H7 (cell line): ENCODE data around the gene DPH3. TPM values are rescaled to one million over a fixed set of nuclear protein-coding genes. Genes with fewer than 3 reads are reported as not detected.
A peak's percentile ranks its signal among the peaks of the same experiment; 100 is the strongest.

Source experiments
- DNase-seq: peaks from one replicate; pipeline ENCODE4 v3.0.0; 2012
- H3K27me3 ChIP-seq: 2 replicates; pipeline ENCODE4 v1.6.0; 2011; ENCODE audit warnings: mild to moderate bottlenecking, low read length; ENCODE audit not compliant: control insufficient read depth, insufficient read depth
- H3K36me3 ChIP-seq: replicated peaks from 2 replicates; pipeline ENCODE4 v1.5.1; 2011; ENCODE audit warnings: low read length; ENCODE audit not compliant: control insufficient read depth, insufficient read depth
- H3K4me3 ChIP-seq: 2 replicates; pipeline ENCODE4 v1.5.1; 2011; ENCODE audit warnings: low read depth, mild to moderate bottlenecking, control low read depth, low read length, moderate library complexity; ENCODE audit not compliant: insufficient read depth
- total RNA-seq: library from RNA; depleted of rRNA; stranded (reverse); fragments of >200 nt; shearing (Covaris generic); gene quantifications from 2 replicates; pipeline ENCODE4 v1.2.3, GENCODE V29; 2014

DPH3 gene
- total RNA-seq, 1 experiment from 2014 or later, result 15.0 TPM

- no peak for DNase-seq
- H3K36me3 ChIP-seq, result peaks cover 9% of the 10 kb centered on the region
- H3K4me3 ChIP-seq, result no peak overlapping the region
- H3K27me3 ChIP-seq, result no peaks in the 10 kb centered on the region
Observed at GRCh38 chr3:16279010-16279801, 14.5 kb upstream of the DPH3 start.

DNA sequence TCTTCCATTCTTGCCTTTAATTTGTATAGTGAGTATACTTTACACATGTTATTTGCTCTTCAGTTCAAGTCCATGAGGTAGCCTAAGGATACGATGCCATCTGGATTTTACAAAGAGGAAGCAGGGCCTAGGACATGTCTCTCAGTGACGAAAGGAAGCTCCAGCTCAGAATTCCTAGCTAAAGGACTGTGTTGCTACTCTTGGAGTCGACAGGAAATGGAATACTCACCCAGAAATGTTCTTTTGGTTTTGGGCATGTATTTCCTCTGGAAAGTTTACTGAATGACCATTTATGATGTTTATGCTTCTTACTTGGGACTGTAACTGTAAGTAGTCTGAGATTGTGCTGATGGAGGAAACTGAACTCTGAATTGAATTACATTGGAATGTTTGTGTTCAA, 12.7 kb upstream of the DPH3 start:
- Histone ChIP-seq H3K4me3 (no peak overlapping the region), H3K27me3 (no peaks in the 10 kb centered on the region), H3K36me3 (peaks cover 8% of the 10 kb centered on the region)
- no peak for DNase-seq

GRCh38 chr3:16273867-16274266, 9.1 kb upstream of the DPH3 start:
- no peaks in the 10 kb centered on the region for H3K27me3 ChIP-seq
- peaks cover 7% of the 10 kb centered on the region for H3K36me3 ChIP-seq
- no peak for DNase-seq

DNA sequence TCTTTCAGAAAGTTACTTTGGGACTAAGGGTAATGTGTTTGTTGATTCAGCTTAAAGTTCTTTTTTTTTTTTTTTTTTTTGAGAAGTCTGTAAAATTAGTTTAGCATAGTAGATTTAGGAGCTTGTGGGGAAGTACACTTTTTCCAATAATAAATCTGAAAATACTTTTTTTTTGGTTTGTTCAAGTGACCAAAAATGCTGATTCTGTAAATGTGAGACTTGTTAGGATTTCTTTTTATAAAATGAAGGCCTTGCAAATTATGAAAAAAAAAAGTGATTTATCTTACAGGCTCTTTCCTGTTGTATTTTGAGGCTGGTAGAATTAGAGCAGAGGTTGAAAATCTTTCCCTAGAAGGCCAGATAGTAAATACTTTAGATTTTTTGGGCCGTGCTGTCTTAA, 7.8 kb upstream of the DPH3 start:
- Histone ChIP-seq H3K4me3 (no peak overlapping the region), H3K36me3 (peaks cover 5% of the 10 kb centered on the region), H3K27me3 (no peaks in the 10 kb centered on the region)
- DNase-seq, result no peak

More at GRCh38 chr3:16273867-16274266, 9.1 kb upstream of the DPH3 start:
- H3K4me3 ChIP-seq, result no peak overlapping the region

DNA sequence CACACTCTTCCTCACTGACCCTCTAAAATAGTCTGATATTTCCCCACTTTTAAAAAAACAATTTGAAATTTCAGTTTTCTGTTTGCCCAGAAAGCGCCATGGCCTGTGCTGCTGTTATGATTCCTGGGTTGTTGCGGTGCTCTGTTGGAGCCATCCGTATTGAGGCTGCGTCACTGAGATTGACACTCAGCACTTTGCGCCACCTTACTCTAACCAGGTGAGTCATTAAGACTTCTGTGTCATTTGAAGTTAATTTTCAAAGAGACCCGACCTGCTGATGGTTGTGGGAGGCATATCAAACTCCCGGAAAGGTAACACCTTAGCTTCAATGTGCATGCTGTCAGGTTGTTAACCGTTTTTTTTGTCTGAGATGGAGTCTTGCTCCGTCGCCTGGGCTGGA, 6.1 kb upstream of the DPH3 start:
- H3K27me3 ChIP-seq, result no peaks in the 10 kb centered on the region
- peaks cover 2% of the 10 kb centered on the region for H3K36me3 ChIP-seq
- no peak overlapping the region for H3K4me3 ChIP-seq
- DNase-seq, result no peak

DNA sequence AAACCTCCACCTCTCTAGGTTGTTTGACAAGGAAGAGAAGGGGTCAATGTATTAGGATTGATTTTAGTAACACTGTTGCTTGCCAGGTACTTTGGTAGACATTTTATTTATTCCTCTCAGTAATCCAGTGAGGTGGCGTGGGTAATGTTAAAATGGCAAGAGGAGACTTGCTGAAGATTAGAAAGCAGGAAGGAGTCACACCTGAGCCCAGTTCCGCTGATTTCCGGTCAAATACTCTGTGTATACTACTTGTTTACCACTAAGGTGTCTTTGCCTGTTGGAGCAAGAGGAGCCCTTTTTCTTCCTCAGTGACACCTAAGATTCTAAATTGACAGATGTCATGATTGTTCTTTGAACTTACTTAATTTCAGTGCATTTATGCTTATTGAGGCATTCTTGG, 2.0 kb upstream of the DPH3 start:
- no peak for DNase-seq
- Histone ChIP-seq H3K4me3 (no peak overlapping the region), H3K36me3 (no peaks in the 10 kb centered on the region; the same call in 1 of the 2 replicates), H3K27me3 (no peaks in the 10 kb centered on the region)

- Histone ChIP-seq H3K27me3 (no peaks in the 10 kb centered on the region), H3K4me3 (peak overlapping the region; percentile 86), H3K36me3 (no peaks in the 10 kb centered on the region)
- no peak for DNase-seq
Observed at GRCh38 chr3:16265455-16265786, 678 bp upstream of the DPH3 start.

DNA sequence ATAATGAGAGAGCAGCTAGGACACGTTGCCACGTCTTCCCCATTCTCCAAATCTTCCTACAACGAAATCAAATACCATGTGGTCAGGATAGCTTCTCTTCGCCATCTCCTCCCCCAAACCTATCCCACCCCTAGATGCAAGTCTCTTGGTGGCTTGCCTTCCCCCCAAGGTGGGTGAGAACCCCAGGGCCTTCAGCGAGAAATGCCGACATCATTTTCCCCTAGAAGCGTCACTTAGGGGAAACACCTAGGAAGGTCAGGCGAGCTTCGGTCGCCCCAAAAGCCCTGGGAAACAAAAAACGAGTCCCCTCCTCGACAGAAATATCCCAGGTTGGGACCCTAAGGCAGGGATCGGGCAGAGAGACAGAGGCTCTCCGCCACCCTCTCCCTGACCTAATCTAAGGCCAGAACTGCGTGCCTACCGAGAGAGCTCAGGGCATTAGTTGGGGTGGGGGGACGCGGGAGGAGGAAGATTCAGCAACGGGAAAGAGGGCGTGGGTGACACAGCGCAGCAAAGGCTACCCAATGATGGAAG, 502 bp downstream of the DPH3 start:
- Histone ChIP-seq H3K27me3 (no peaks in the 10 kb centered on the region), H3K4me3 (peak overlapping the region; percentile 73), H3K36me3 (peaks cover 4% of the 10 kb centered on the region)
- DNase-seq, result no peak

DNA sequence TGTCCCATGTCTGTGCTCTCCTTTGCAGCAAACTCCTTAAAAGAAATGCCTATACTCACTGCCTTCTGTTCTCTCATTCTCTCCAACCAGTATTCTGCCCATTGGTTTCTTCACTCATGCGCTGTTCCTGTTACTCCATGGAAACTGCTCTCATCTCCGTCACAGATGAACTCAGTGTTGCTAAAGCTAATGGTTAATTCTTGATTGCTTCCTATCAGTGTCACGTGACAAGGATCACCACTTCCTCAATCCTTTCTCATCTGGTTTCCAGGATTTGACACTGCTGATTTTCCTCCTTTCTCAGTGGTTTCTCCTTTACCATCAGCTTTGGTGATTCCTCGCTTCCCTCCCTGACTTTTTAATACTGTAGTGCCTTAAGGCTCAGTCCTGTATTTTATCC, 2.6 kb downstream of the DPH3 start:
- Histone ChIP-seq H3K4me3 (no peak overlapping the region), H3K36me3 (peaks cover 4% of the 10 kb centered on the region), H3K27me3 (no peaks in the 10 kb centered on the region)
- DNase-seq, result no peak

DNA sequence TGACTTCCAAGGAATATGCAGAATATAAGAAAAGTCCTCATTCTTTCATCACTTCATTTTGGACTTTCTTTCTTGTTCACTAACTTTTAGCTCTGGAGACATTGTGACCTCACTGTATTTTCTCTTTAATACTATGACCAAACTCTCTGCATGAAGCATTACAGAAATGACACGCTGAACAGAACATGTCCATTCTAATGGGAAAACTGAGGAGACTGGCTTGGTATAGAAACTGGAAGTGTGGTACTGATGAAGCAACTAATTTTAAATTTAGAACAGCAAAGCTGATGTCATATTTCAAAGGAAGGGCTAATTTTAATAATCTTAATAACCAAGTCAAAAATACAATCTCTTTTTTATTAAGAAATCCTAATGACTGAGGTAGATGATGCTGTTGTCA, 4.7 kb downstream of the DPH3 start:
- Histone ChIP-seq H3K4me3 (no peak overlapping the region), H3K36me3 (peaks cover 4% of the 10 kb centered on the region), H3K27me3 (no peaks in the 10 kb centered on the region)
- no peak for DNase-seq

DNA sequence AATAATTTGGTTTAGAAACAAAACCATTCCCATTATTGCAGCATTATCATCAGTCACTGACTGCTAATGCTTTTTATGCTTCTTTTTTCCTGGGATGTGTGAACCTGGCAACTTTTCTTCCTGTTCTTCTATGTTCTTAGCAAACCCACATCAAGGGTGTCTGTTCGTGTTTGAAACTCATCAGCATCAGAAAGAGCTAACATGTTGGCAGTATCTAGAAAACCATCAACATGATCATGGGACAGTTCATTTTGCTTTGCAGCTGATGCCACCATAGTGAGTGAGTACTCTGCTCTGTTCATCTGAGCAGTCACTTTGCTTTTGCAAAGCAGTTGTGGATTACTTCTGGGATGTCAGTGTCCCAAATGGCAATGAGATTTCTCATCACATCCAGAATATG, 5.9 kb downstream of the DPH3 start:
- no peak for DNase-seq
- Histone ChIP-seq H3K27me3 (no peaks in the 10 kb centered on the region), H3K4me3 (no peak overlapping the region), H3K36me3 (peaks cover 4% of the 10 kb centered on the region)

DNA sequence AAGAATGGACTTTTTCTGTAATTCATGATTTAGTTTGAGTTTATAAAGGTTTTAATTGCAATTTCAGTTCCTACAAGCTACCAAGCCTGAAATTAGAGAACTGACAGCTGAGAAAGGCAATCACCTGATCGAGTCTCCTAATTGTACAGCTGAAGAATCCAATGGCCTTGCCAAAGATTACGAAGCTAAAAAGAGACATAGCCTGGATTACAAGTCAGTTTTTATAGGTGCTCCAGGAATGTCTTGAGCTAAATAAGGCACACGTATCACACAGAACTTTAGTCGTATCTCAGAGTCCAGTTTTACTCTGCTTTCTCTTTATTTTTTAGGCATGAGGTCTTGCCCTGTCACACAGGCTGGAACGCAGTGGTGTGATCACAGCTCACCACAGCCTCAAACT, 6.6 kb downstream of the DPH3 start:
- no peak overlapping the region for H3K4me3 ChIP-seq
- H3K36me3 ChIP-seq, result peaks cover 4% of the 10 kb centered on the region
- DNase-seq, result no peak
- no peaks in the 10 kb centered on the region for H3K27me3 ChIP-seq

GRCh38 chr3:16257309-16257708, 7.4 kb downstream of the DPH3 start:
- H3K4me3 ChIP-seq, result no peak overlapping the region
- DNase-seq, result no peak
- H3K36me3 ChIP-seq, result peaks cover 4% of the 10 kb centered on the region

GRCh38 chr3:16255726-16256125, 9.0 kb downstream of the DPH3 start:
- no peaks in the 10 kb centered on the region for H3K27me3 ChIP-seq
- DNase-seq, result no peak
- no peak overlapping the region for H3K4me3 ChIP-seq
- peaks cover 4% of the 10 kb centered on the region for H3K36me3 ChIP-seq

More at GRCh38 chr3:16257309-16257708, 7.4 kb downstream of the DPH3 start:
- no peaks in the 10 kb centered on the region for H3K27me3 ChIP-seq

DNA sequence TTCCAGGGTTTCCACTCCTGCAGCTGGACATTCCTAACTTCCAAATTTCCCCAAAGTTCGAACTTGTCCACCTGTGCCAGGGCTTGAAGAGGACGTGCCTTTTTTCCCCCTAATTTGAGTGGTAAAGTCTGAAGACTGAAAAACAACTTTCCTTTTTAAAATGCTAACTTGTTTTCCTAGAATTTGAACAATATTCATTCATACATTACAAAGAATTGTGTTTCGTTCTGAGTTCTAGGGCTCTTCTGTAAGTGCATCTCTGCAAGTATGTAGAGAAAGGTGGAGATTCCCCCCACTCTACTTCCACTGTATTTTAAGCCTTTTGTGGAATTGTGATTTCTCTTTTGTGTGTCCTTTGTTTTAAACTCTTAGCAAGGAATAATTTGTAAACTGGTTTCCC, 9.4 kb downstream of the DPH3 start:
- peaks cover 4% of the 10 kb centered on the region for H3K36me3 ChIP-seq
- DNase-seq, result no peak

More for the DNA sequence above, 9.4 kb downstream of the DPH3 start:
- H3K4me3 ChIP-seq, result no peak overlapping the region
- H3K27me3 ChIP-seq, result no peaks in the 10 kb centered on the region
